Astrocyte of the spinal cord (primary cell): ENCODE results near the gene HS3ST5.

Source experiments
- DNase-seq: peaks from one replicate; pipeline ENCODE4 v3.0.0; 2011; ENCODE audit warnings: low read depth, low spot score
- H3K4me3 ChIP-seq: 2 replicates; pipeline ENCODE4 v1.5.1; 2011; ENCODE audit warnings: low read depth, mild to moderate bottlenecking, low read length, moderate library complexity
- CTCF ChIP-seq: IDR thresholded peaks from 2 replicates; pipeline ENCODE4 v1.5.1; 2012; ENCODE audit warnings: low read depth, mild to moderate bottlenecking, low read length, inconsistent platforms
- in situ Hi-C: cut with HindIII; loops from 2 replicates; pipeline ENCODE4 v1.10.0; 2017; ENCODE audit warnings: low sequenced_read_pairs

HS3ST5 gene

GRCh38 chr6:114167583-114168576 lies 174.9 kb downstream of the HS3ST5 start:
- in situ Hi-C loops, result no loop called here
- no peak for TF ChIP-seq CTCF

GRCh38 chr6:114164207-114164606 lies 178.6 kb downstream of the HS3ST5 start:
- no peak for DNase-seq

More at GRCh38 chr6:114167583-114168576, 174.9 kb downstream of the HS3ST5 start:
- no peak for DNase-seq
- no peak overlapping the region for H3K4me3 ChIP-seq

GRCh38 chr6:114162691-114163347 lies 180.0 kb downstream of the HS3ST5 start:
- no peak overlapping the region for H3K4me3 ChIP-seq
- in situ Hi-C loops, result no loop called here
- TF ChIP-seq CTCF, result no peak
- no peak for DNase-seq

More at GRCh38 chr6:114164207-114164606, 178.6 kb downstream of the HS3ST5 start:
- no peak for TF ChIP-seq CTCF
- no peak overlapping the region for H3K4me3 ChIP-seq
- in situ Hi-C loops, result no loop called here

- H3K4me3 ChIP-seq, result no peak overlapping the region
- no peak for DNase-seq
- in situ Hi-C loops, result no loop called here
- no peak for TF ChIP-seq CTCF
Observed at GRCh38 chr6:114160881-114161280, 181.9 kb downstream of the HS3ST5 start.

- no peak overlapping the region for H3K4me3 ChIP-seq
- in situ Hi-C loops, result no loop called here
- no peak for TF ChIP-seq CTCF
- no peak for DNase-seq
Observed at GRCh38 chr6:114159727-114160126, 183.1 kb downstream of the HS3ST5 start.

- DNase-seq, result no peak
- in situ Hi-C loops, result no loop called here
- no peak overlapping the region for H3K4me3 ChIP-seq
- no peak for TF ChIP-seq CTCF
Observed at GRCh38 chr6:114158838-114159694, 183.8 kb downstream of the HS3ST5 start.
